HepG2 (cell line): ENCODE measurements around the gene METRN. TPM values are rescaled to one million over a fixed set of nuclear protein-coding genes. Genes with fewer than 3 reads are reported as not detected.

Experiments
- ARNT2 ChIP-seq: sonication (generic); formaldehyde crosslinking; IDR thresholded peaks from 2 replicates; pipeline ENCODE4 v1.8.0; 2022; ENCODE audit warnings: mild to moderate bottlenecking, low read depth, missing genetic modification reagents, moderate library complexity
- ATM ChIP-seq: fragments of 450-650 bp; IDR thresholded peaks from 2 replicates; pipeline ENCODE4 v1.7.1; 2017; ENCODE audit warnings: mild to moderate bottlenecking, borderline replicate concordance
- FOXJ3 ChIP-seq: sonication (generic); formaldehyde crosslinking; IDR thresholded peaks from 2 replicates; pipeline ENCODE4 v1.4.0; 2020; ENCODE audit warnings: missing genetic modification reagents, mild to moderate bottlenecking, borderline replicate concordance
- HOXA5 ChIP-seq: sonication (generic); formaldehyde crosslinking; IDR thresholded peaks from 2 replicates; pipeline ENCODE4 v1.4.0; 2020; ENCODE audit warnings: missing genetic modification reagents
- MAZ ChIP-seq, 2 experiments: sonication (generic) in 1 of 2; formaldehyde crosslinking in 1 of 2; IDR thresholded peaks; 2 replicates each; pipeline versions ENCODE4 v1.5.0 to v1.6.1; 2012 to 2020; ENCODE audit warnings: low read depth in 2 of 2, mild to moderate bottlenecking in 2 of 2, borderline replicate concordance in 1 of 2, improper control_type of control experiment in 1 of 2, low read length in 1 of 2, missing genetic modification reagents in 1 of 2, moderate library complexity in 1 of 2
- NPAS2 ChIP-seq: sonication (generic); formaldehyde crosslinking; IDR thresholded peaks from 2 replicates; pipeline ENCODE4 v1.8.0; 2022; ENCODE audit warnings: mild to moderate bottlenecking, missing genetic modification reagents, borderline replicate concordance
- PHF20 ChIP-seq: sonication (generic); formaldehyde crosslinking; IDR thresholded peaks from 2 replicates; pipeline ENCODE4 v1.5.0; 2020; ENCODE audit warnings: mild to moderate bottlenecking, missing genetic modification reagents
- POLR2AphosphoS5 ChIP-seq: IDR thresholded peaks from 2 replicates; pipeline ENCODE4 v1.6.1; 2012; ENCODE audit warnings: low read depth, low read length
- PTBP1 ChIP-seq: fragments of 200-400 bp; formaldehyde crosslinking; IDR thresholded peaks from 2 replicates; pipeline ENCODE4 v1.6.1; 2018; ENCODE audit warnings: low read length, low read depth; ENCODE audit not compliant: poor library complexity, severe bottlenecking
- SP2 ChIP-seq: sonication (generic); formaldehyde crosslinking; IDR thresholded peaks from 2 replicates; pipeline ENCODE4 v1.5.1; 2020; ENCODE audit warnings: mild to moderate bottlenecking, missing genetic modification reagents
- SP4 ChIP-seq: sonication (generic); formaldehyde crosslinking; IDR thresholded peaks from 2 replicates; pipeline ENCODE4 v1.8.1; 2023; ENCODE audit warnings: mild to moderate bottlenecking, missing genetic modification reagents
- STAT5B ChIP-seq: sonication (generic); formaldehyde crosslinking; IDR thresholded peaks from 2 replicates; pipeline ENCODE4 v1.4.0; 2020; ENCODE audit warnings: missing genetic modification reagents
- ZNF230 ChIP-seq: sonication (generic); formaldehyde crosslinking; IDR thresholded peaks from 2 replicates; pipeline ENCODE4 v1.4.0; 2020; ENCODE audit warnings: mild to moderate bottlenecking, missing genetic modification reagents
- ZNF430 ChIP-seq: sonication (generic); formaldehyde crosslinking; IDR thresholded peaks from 2 replicates; pipeline ENCODE4 v1.9.0; 2021; ENCODE audit warnings: mild to moderate bottlenecking, missing genetic modification reagents
- ZNF44 ChIP-seq: sonication (generic); formaldehyde crosslinking; IDR thresholded peaks from 2 replicates; pipeline ENCODE4 v1.5.1; 2020; ENCODE audit warnings: mild to moderate bottlenecking, missing genetic modification reagents
- ZNF496 ChIP-seq: sonication (generic); formaldehyde crosslinking; IDR thresholded peaks from 2 replicates; pipeline ENCODE4 v1.8.1; 2023; ENCODE audit warnings: mild to moderate bottlenecking, moderate library complexity, missing genetic modification reagents; ENCODE audit not compliant: insufficient replicate concordance
- ZNF781 ChIP-seq: sonication (generic); formaldehyde crosslinking; IDR thresholded peaks from 2 replicates; pipeline ENCODE4 v1.5.1; 2020; ENCODE audit warnings: borderline replicate concordance, mild to moderate bottlenecking, missing genetic modification reagents; ENCODE audit errors: not compliant biosample characterization
- ZNF891 ChIP-seq: sonication (generic); formaldehyde crosslinking; IDR thresholded peaks from 2 replicates; pipeline ENCODE4 v1.5.0; 2020; ENCODE audit warnings: mild to moderate bottlenecking, missing genetic modification reagents
- polyA plus RNA-seq, 8 experiments: library from polyadenylated mRNA; depleted of rRNA in 3 of 8; stranded (reverse) in 7 of 8; unstranded in 1 of 8; fragments of >200 nt; fragmentation: Illumina TruSeq in 4 of 8; extraction: Trizol in 4 of 8; gene quantifications; 2 replicates each; pipeline versions ENCODE4 v1.2.1 to v1.2.3, GENCODE V29; 2011 to 2016; ENCODE audit warnings: low read depth in 4 of 8, missing spikeins in 1 of 8, mixed read lengths in 1 of 8; ENCODE audit not compliant: insufficient read depth in 1 of 8
- total RNA-seq, 5 experiments: library from RNA; depleted of rRNA; stranded (reverse); fragments of >200 nt; fragmentation: Illumina TruSeq; extraction: Trizol; gene quantifications; 2 replicates each; pipeline ENCODE4 v1.2.3, GENCODE V29; 2016; ENCODE audit warnings: low read depth in 1 of 5
- TF ChIP-seq, protein P1 (sequence below): sonication (generic); formaldehyde crosslinking; IDR thresholded peaks from 2 replicates; pipeline ENCODE4 v1.5.0; 2020; ENCODE audit warnings: mild to moderate bottlenecking, missing genetic modification reagents, borderline replicate concordance
- TF ChIP-seq, protein P2 (sequence below): sonication (generic); formaldehyde crosslinking; IDR thresholded peaks from 2 replicates; pipeline ENCODE4 v1.5.0; 2020; ENCODE audit warnings: missing genetic modification reagents, mild to moderate bottlenecking, borderline replicate concordance
- TF ChIP-seq, protein P3 (sequence below): sonication (generic); formaldehyde crosslinking; IDR thresholded peaks from 2 replicates; pipeline ENCODE4 v1.4.0; 2020; ENCODE audit warnings: mild to moderate bottlenecking, missing genetic modification reagents
- TF ChIP-seq, protein P4 (sequence below): sonication (generic); formaldehyde crosslinking; IDR thresholded peaks from 2 replicates; pipeline ENCODE4 v1.5.1; 2020; ENCODE audit warnings: mild to moderate bottlenecking, moderate library complexity, missing genetic modification reagents

METRN gene
- total and polyA plus RNA-seq, 2 of the 13 experiments (the other 11 are each of a cell fraction or from before 2014, with no cell fraction given): 25.5 to 46.1 TPM

DNA sequence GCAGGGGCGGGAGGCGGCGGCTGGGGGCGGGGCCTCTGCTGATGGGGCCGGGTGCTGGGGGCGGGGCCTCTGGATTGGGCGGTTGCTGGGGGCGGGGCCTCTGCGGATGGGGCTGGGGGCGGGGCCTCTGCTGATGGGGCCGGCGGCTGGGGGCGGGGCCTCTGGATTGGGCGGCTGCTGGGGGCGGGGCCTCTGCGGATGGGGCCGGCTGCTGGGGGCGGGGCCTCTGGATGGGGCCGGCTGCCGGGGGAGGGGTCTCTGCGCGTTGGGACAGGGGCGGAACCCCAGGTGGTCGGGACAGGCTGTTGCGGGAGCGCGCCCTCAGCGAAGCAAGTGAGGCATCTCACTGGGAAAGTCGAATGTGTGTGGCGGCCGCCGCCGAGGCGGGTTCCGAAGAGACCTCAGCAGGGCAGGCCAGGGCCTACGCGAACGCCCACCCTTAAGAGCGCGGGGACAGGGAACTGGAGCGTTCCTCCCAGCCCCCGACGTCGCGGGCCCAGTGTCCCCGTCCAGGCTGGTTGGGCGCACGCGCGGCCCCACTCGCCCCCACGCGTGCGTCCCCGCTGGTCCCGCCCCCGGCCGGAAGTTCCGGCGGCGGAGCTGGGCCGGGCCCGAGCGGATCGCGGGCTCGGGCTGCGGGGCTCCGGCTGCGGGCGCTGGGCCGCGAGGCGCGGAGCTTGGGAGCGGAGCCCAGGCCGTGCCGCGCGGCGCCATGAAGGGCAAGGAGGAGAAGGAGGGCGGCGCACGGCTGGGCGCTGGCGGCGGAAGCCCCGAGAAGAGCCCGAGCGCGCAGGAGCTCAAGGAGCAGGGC lies 34.9 kb upstream of the METRN start, which contains the start of gene STUB1 (continued):
- TF ChIP-seq, protein P1, sequence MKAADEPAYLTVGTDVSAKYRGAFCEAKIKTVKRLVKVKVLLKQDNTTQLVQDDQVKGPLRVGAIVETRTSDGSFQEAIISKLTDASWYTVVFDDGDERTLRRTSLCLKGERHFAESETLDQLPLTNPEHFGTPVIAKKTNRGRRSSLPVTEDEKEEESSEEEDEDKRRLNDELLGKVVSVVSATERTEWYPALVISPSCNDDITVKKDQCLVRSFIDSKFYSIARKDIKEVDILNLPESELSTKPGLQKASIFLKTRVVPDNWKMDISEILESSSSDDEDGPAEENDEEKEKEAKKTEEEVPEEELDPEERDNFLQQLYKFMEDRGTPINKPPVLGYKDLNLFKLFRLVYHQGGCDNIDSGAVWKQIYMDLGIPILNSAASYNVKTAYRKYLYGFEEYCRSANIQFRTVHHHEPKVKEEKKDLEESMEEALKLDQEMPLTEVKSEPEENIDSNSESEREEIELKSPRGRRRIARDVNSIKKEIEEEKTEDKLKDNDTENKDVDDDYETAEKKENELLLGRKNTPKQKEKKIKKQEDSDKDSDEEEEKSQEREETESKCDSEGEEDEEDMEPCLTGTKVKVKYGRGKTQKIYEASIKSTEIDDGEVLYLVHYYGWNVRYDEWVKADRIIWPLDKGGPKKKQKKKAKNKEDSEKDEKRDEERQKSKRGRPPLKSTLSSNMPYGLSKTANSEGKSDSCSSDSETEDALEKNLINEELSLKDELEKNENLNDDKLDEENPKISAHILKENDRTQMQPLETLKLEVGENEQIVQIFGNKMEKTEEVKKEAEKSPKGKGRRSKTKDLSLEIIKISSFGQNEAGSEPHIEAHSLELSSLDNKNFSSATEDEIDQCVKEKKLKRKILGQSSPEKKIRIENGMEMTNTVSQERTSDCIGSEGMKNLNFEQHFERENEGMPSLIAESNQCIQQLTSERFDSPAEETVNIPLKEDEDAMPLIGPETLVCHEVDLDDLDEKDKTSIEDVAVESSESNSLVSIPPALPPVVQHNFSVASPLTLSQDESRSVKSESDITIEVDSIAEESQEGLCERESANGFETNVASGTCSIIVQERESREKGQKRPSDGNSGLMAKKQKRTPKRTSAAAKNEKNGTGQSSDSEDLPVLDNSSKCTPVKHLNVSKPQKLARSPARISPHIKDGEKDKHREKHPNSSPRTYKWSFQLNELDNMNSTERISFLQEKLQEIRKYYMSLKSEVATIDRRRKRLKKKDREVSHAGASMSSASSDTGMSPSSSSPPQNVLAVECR: peak; percentile 66
- TF ChIP-seq ZNF496 (CRISPR knock-in tag) (no peak), STAT5B (CRISPR knock-in tag) (no peak), ATM (no peak), MAZ (IDR thresholded peaks at IDR 0.05; ENCODE audit: borderline replicate concordance, low read depth, low read length) (peak; percentile 41; the same call in 1 of the 2 replicates), MAZ (CRISPR knock-in tag; IDR thresholded peaks at IDR 0.05; ENCODE audit: low read depth) (no peak; the same call in none of the 2 replicates), ZNF230 (CRISPR knock-in tag) (no peak), ZNF781 (CRISPR knock-in tag) (no peak), ARNT2 (CRISPR knock-in tag) (no peak), ZNF44 (CRISPR knock-in tag) (no peak), SP2 (CRISPR knock-in tag) (peak; percentile 82), PHF20 (CRISPR knock-in tag) (peak; percentile 63; the same call in 1 of the 2 replicates), HOXA5 (peak; percentile 47; the same call in 1 of the 2 replicates), NPAS2 (CRISPR knock-in tag) (no peak), FOXJ3 (CRISPR knock-in tag) (no peak), PTBP1 (no peak), POLR2AphosphoS5 (peak; percentile 41), ZNF430 (peak; percentile 2; the same call in 1 of the 2 replicates), ZNF891 (CRISPR knock-in tag) (no peak), SP4 (CRISPR knock-in tag) (peak; percentile 76; the same call in 1 of the 2 replicates)
- TF ChIP-seq, protein P2, sequence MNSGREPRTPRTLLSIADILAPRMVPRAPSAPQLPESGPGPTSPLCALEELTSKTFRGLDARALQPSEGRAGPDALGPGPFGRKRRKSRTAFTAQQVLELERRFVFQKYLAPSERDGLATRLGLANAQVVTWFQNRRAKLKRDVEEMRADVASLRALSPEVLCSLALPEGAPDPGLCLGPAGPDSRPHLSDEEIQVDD (CRISPR knock-in tag): no peak
- TF ChIP-seq, protein P3, sequence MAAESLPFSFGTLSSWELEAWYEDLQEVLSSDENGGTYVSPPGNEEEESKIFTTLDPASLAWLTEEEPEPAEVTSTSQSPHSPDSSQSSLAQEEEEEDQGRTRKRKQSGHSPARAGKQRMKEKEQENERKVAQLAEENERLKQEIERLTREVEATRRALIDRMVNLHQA (CRISPR knock-in tag): no peak
- TF ChIP-seq, protein P4, sequence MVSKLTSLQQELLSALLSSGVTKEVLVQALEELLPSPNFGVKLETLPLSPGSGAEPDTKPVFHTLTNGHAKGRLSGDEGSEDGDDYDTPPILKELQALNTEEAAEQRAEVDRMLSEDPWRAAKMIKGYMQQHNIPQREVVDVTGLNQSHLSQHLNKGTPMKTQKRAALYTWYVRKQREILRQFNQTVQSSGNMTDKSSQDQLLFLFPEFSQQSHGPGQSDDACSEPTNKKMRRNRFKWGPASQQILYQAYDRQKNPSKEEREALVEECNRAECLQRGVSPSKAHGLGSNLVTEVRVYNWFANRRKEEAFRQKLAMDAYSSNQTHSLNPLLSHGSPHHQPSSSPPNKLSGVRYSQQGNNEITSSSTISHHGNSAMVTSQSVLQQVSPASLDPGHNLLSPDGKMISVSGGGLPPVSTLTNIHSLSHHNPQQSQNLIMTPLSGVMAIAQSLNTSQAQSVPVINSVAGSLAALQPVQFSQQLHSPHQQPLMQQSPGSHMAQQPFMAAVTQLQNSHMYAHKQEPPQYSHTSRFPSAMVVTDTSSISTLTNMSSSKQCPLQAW (CRISPR knock-in tag): no peak; the same call in 1 of the 2 replicates
